CD4-positive, alpha-beta T cell treated with Interferon alpha-2 for 1 hour (primary cell): ENCODE measurements around the gene EFCAB9.

Source experiments
- DNase-seq, 2 donors: peaks; one replicate each; pipeline ENCODE4 v3.0.0-alpha.2; 2020 to 2022

Gene EFCAB9

GRCh38 chr5:172166030-172166826 is 27.7 kb upstream of the EFCAB9 start:
- DNase-seq: no peak

- no peak for DNase-seq
Observed at GRCh38 chr5:172167895-172168294, 26.1 kb upstream of the EFCAB9 start.

GRCh38 chr5:172168311-172168710 is 25.7 kb upstream of the EFCAB9 start:
- DNase-seq: no peak

- no peak for DNase-seq
Observed at GRCh38 chr5:172169216-172169615, 24.8 kb upstream of the EFCAB9 start.

- DNase-seq: no peak
Observed at GRCh38 chr5:172170251-172170701, 23.7 kb upstream of the EFCAB9 start.

GRCh38 chr5:172171118-172171517 is 22.9 kb upstream of the EFCAB9 start:
- no peak for DNase-seq

- no peak for DNase-seq
Observed at GRCh38 chr5:172172912-172173563, 20.9 kb upstream of the EFCAB9 start.

- peak; percentile 66 to 67 for DNase-seq
Observed at GRCh38 chr5:172173564-172174153, 20.3 kb upstream of the EFCAB9 start.

GRCh38 chr5:172175263-172175719 is 18.7 kb upstream of the EFCAB9 start:
- DNase-seq: peak; percentile 86 to 90

- no peak for DNase-seq
Observed at GRCh38 chr5:172177176-172177575, 16.8 kb upstream of the EFCAB9 start.

GRCh38 chr5:172178301-172178987 is 15.5 kb upstream of the EFCAB9 start:
- DNase-seq: peak; percentile 15 to 43

GRCh38 chr5:172178991-172179989 is 14.7 kb upstream of the EFCAB9 start:
- peak; percentile 69 to 74 for DNase-seq

GRCh38 chr5:172180936-172181335 is 13.0 kb upstream of the EFCAB9 start:
- DNase-seq: peak; percentile 22 to 49

- no peak for DNase-seq
Observed at GRCh38 chr5:172182291-172182690, 11.7 kb upstream of the EFCAB9 start.

GRCh38 chr5:172183881-172184280 is 10.1 kb upstream of the EFCAB9 start:
- DNase-seq: no peak

GRCh38 chr5:172185096-172185461 is 8.9 kb upstream of the EFCAB9 start:
- peak; percentile 22 to 47 for DNase-seq

GRCh38 chr5:172186114-172186695 is 7.8 kb upstream of the EFCAB9 start:
- DNase-seq: no peak

- DNase-seq: peak; percentile 69
Observed at GRCh38 chr5:172187118-172188032, 6.6 kb upstream of the EFCAB9 start.

GRCh38 chr5:172188033-172188892 is 5.7 kb upstream of the EFCAB9 start, which contains the start of gene STK10:
Gene STK10 (minus strand): TSS chr5:172188224. CDS start chr5:172188042, 182 bp downstream.
- DNase-seq: peak; percentile 91 to 92
